ENCODE results near the gene C1QTNF8.

The C1QTNF8 gene

DNA sequence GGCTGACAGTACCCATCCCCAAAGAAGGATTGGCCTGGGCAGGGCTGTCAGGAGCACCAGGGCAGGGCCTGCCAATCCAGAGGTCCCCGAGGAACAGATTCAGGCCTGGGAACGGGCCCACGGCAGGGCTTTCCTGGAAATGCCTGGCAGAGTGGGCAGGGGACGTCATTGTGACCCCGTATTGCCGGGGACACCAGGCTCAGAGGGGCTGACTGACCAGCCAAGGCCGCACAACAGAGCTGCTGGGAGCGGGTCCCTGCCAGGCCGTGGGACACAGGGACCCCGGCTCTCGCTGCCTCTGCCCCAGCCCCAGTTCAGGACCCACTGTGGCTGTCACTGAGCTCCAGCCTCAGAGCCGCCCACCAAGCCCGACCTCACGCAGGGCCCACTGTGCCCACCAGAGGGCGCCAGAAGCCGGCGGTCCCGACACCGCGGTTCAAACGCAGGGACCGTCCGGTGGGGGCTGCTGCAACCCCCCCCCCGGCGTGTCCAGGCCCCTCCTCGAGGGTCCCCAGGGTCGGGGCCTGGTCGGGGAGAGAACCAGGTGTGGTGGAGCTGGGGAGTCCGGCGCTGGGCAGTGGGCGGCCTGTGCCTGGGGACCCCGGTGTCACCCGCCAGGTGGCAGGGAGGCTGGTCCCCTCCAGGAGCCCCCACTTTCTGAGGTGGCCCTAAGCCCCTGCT, 38.7 kb downstream of the C1QTNF8 start:
- TF ChIP-seq RAD21 (IDR thresholded peaks at IDR 0.05; ENCODE audit: low read depth) (peak; percentile 69), FOXM1 (IDR thresholded peaks at IDR 0.05; ENCODE audit: borderline replicate concordance, low read depth) (no peak), EGR1 (IDR thresholded peaks at IDR 0.05) (no peak), TAF1 (IDR thresholded peaks at IDR 0.05; ENCODE audit: low read depth) (no peak)
- TF ChIP-seq, protein P1, sequence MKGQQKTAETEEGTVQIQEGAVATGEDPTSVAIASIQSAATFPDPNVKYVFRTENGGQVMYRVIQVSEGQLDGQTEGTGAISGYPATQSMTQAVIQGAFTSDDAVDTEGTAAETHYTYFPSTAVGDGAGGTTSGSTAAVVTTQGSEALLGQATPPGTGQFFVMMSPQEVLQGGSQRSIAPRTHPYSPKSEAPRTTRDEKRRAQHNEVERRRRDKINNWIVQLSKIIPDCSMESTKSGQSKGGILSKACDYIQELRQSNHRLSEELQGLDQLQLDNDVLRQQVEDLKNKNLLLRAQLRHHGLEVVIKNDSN (IDR thresholded peaks at IDR 0.05), result no peak
- TF ChIP-seq, protein P2, sequence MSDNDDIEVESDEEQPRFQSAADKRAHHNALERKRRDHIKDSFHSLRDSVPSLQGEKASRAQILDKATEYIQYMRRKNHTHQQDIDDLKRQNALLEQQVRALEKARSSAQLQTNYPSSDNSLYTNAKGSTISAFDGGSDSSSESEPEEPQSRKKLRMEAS (IDR thresholded peaks at IDR 0.05), result no peak
- TF ChIP-seq, protein P3, sequence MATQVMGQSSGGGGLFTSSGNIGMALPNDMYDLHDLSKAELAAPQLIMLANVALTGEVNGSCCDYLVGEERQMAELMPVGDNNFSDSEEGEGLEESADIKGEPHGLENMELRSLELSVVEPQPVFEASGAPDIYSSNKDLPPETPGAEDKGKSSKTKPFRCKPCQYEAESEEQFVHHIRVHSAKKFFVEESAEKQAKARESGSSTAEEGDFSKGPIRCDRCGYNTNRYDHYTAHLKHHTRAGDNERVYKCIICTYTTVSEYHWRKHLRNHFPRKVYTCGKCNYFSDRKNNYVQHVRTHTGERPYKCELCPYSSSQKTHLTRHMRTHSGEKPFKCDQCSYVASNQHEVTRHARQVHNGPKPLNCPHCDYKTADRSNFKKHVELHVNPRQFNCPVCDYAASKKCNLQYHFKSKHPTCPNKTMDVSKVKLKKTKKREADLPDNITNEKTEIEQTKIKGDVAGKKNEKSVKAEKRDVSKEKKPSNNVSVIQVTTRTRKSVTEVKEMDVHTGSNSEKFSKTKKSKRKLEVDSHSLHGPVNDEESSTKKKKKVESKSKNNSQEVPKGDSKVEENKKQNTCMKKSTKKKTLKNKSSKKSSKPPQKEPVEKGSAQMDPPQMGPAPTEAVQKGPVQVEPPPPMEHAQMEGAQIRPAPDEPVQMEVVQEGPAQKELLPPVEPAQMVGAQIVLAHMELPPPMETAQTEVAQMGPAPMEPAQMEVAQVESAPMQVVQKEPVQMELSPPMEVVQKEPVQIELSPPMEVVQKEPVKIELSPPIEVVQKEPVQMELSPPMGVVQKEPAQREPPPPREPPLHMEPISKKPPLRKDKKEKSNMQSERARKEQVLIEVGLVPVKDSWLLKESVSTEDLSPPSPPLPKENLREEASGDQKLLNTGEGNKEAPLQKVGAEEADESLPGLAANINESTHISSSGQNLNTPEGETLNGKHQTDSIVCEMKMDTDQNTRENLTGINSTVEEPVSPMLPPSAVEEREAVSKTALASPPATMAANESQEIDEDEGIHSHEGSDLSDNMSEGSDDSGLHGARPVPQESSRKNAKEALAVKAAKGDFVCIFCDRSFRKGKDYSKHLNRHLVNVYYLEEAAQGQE (IDR thresholded peaks at IDR 0.05; ENCODE audit: low read depth), result no peak

DNA sequence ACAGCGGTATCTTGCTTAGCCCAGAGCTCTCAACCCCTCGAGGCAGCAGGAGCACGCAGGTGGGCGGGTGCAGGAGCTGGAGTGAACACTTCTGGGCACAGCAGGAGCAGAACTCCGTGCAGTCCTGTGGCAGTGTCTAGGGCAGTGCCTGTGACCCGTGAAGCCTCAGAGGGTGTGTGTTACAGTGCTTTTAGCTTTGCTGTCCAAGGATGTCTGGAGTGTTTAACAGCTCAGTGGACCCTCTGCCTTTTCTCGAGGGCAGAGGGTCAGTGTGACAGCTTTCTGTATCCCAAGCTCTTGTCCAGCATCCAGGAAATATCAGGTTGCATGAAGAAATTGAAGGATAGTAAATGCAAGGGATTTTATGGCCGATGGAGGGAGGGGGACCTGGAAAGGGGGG, 39.8 kb downstream of the C1QTNF8 start:
- TF ChIP-seq FOXM1 (IDR thresholded peaks at IDR 0.05; ENCODE audit: borderline replicate concordance, low read depth) (no peak), EGR1 (IDR thresholded peaks at IDR 0.05) (no peak)
- TF ChIP-seq, protein P2 (IDR thresholded peaks at IDR 0.05), result peak; percentile 49; the same call in 1 of the 2 replicates

DNA sequence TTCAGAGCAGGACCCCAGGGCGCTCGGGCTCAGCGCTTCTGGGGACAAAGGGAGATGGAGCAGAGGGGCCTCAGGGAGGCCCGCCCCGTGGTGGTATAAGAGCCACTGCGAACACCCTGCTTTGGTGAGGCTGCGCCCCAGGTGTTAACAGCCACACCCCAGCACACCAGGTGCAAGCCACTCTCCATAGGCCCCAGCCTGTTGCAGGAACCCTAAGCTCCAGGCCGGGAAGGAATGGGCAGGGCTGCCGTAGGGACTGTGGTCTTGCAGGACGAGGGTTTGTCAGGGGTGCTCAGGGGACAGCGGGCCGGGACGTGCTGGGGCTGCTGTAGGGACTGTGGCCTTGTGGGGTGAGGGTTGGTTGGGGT, 40.5 kb downstream of the C1QTNF8 start:
- TF ChIP-seq, protein P2 (IDR thresholded peaks at IDR 0.05), result no peak
- TF ChIP-seq EP300 (IDR thresholded peaks at IDR 0.05; ENCODE audit: borderline replicate concordance) (no peak), FOXM1 (IDR thresholded peaks at IDR 0.05; ENCODE audit: borderline replicate concordance, low read depth) (no peak), RAD21 (IDR thresholded peaks at IDR 0.05; ENCODE audit: low read depth) (no peak), CREB1 (IDR thresholded peaks at IDR 0.05; ENCODE audit: low read depth) (no peak), NFIC (IDR thresholded peaks at IDR 0.05) (no peak), TAF1 (IDR thresholded peaks at IDR 0.05; ENCODE audit: low read depth) (no peak), CEBPB (IDR thresholded peaks at IDR 0.05) (no peak), EGR1 (IDR thresholded peaks at IDR 0.05) (no peak), YY1 (IDR thresholded peaks at IDR 0.05; ENCODE audit: low read depth) (no peak), TEAD4 (IDR thresholded peaks at IDR 0.05) (no peak), TCF12 (IDR thresholded peaks at IDR 0.05; ENCODE audit: low read depth) (no peak), ZBTB7A (IDR thresholded peaks at IDR 0.05; ENCODE audit: low read depth) (no peak)
- TF ChIP-seq, protein P3 (IDR thresholded peaks at IDR 0.05; ENCODE audit: low read depth), result no peak
- TF ChIP-seq, protein P1 (IDR thresholded peaks at IDR 0.05), result no peak

DNA sequence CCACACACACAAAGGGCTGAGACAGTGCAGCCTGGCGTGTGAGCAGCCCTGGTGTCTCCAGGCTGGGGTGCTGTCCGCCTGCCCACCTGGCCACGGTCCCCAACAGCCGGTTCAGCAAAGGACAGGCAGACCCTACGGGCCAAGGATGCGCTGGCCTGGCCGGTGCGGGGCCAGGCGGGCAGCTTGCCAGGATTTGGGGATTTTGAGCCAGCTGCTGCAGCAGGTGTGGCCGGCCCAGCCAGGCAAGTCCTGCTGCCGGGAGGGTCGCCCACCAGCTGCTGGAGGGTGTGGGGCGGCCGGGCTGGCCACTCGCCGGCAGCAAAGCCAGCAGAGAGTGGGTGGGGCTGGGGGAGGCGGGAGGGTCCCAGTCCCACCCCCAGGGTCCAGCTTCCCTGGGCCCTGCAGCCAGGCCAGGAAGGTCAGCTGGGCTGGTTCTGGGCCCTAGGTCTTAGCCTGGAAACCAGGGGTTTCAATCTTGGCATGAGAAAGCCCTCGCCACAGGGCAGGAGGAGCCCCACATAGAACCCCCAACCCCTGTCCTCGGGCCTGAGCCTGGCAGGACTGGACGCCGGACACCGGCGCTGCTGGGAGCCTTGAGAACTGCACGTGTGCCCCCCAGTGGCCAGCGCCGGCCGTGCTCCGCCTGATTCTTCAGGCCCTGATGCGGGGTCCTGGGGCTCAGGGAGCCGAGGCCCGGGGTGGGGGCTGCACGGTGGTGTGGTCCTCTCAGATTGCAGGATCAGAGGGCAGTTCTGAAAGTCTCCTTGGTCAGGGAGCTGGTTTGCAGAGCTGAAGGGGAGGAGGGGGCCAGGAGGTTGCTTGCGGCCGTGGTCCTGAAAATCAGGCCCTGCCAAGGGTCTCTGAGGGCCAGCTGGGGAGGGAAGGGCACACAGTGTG, 41.1 kb downstream of the C1QTNF8 start:
- TF ChIP-seq RAD21 (IDR thresholded peaks at IDR 0.05; ENCODE audit: low read depth) (peak; percentile 86), ZBTB7A (IDR thresholded peaks at IDR 0.05; ENCODE audit: low read depth) (peak; percentile 59; the same call in 1 of the 2 replicates), TCF12 (IDR thresholded peaks at IDR 0.05; ENCODE audit: low read depth) (no peak)

DNA sequence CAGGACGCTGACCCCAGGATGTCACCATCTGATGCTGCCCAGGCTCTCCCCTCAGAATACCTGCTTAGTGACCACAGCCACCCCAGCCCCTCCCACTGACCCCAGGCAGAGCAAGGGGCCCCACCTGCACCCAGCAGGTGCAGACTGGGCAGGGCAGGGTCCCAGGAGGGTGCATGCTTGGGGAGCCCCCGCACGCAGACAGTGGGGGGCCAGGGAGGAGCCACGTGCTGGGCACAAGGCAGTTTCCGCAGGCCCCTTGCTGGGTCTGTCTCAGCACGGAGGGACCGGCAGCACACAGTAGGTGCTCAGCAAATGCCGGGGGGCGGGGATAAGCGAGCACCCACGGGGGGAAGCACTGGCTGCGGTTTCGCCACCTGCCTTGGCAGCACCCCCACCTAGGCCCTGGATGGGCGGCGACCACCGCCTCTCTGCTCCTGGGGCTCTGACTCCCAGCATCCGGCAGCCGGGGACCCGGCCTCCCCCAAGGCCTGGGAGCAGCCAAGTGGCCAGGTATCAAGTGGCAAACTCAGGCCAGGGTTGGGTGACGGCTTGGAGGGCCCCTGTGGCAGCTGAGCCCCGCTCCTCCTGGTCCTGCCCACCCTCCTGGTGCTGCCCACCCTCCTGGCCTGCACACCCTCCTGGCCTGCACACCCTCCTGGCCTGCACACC, 42.2 kb downstream of the C1QTNF8 start:
- TF ChIP-seq, protein P2 (IDR thresholded peaks at IDR 0.05), result no peak
- no peak for TF ChIP-seq TAF1 (IDR thresholded peaks at IDR 0.05; ENCODE audit: low read depth)
- no peak for TF ChIP-seq CREB1 (IDR thresholded peaks at IDR 0.05; ENCODE audit: low read depth)
- TF ChIP-seq TEAD4 (IDR thresholded peaks at IDR 0.05), result no peak
- TF ChIP-seq EP300 (IDR thresholded peaks at IDR 0.05; ENCODE audit: borderline replicate concordance), result no peak
- TF ChIP-seq NFIC (IDR thresholded peaks at IDR 0.05), result no peak
- TF ChIP-seq EGR1 (IDR thresholded peaks at IDR 0.05), result no peak
- TF ChIP-seq CEBPB (IDR thresholded peaks at IDR 0.05), result no peak
- TF ChIP-seq, protein P3 (IDR thresholded peaks at IDR 0.05; ENCODE audit: low read depth), result no peak
- no peak for TF ChIP-seq FOXM1 (IDR thresholded peaks at IDR 0.05; ENCODE audit: borderline replicate concordance, low read depth)
- TF ChIP-seq RAD21 (IDR thresholded peaks at IDR 0.05; ENCODE audit: low read depth), result no peak
- TF ChIP-seq, protein P1 (IDR thresholded peaks at IDR 0.05), result no peak
- no peak for TF ChIP-seq YY1 (IDR thresholded peaks at IDR 0.05; ENCODE audit: low read depth)
- no peak for TF ChIP-seq ZBTB7A (IDR thresholded peaks at IDR 0.05; ENCODE audit: low read depth)
- TF ChIP-seq TCF12 (IDR thresholded peaks at IDR 0.05; ENCODE audit: low read depth), result no peak

All from Ishikawa (cell line).